ENCODE results near the gene PISD. TPM values are rescaled to one million over a fixed set of nuclear protein-coding genes. Genes with fewer than 3 reads are reported as not detected.

PISD gene
- total and polyA plus RNA-seq, 10 donors = 27.6 to 108 (median 65.0) TPM

DNA sequence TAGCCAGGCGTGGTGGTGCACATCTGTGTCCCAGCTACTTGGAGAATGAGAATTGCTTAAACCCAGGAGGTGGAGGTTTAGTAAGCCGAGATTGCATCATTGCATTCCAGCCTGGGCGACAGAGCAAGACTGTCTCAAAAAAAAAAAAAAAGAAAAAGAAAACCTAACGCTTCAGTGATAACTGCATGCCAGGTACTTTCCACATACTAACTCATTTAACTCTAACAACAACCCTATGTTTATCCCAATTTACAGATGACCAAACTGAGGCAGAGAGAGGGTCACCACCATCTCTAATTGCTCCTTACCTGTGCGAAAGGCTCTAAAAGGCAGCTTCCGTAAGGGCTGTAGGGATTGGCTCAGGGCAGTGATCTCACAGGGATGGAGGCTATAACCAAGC, 11.6 kb downstream of the PISD start:
- intact Hi-C loops (cut with DNase I; ENCODE audit: low total_unique reads) = no loop called here
- Histone ChIP-seq H3K4me3 (no peak overlapping the region), H3K27ac (peak overlapping the region in 1 of 8 donors; percentile 11), H3K36me3 (peaks cover 0 to 53% (median 32%) of the 10 kb centered on the region in 6 donors), H3K9me3 (no peaks in the 10 kb centered on the region), H3K27me3 (replicated peaks in 1 of 7) (no peaks in the 10 kb centered on the region), H3K4me1 (peaks cover 3 to 60% (median 27%) of the 10 kb centered on the region in 6 donors)
- TF ChIP-seq, protein P1, sequence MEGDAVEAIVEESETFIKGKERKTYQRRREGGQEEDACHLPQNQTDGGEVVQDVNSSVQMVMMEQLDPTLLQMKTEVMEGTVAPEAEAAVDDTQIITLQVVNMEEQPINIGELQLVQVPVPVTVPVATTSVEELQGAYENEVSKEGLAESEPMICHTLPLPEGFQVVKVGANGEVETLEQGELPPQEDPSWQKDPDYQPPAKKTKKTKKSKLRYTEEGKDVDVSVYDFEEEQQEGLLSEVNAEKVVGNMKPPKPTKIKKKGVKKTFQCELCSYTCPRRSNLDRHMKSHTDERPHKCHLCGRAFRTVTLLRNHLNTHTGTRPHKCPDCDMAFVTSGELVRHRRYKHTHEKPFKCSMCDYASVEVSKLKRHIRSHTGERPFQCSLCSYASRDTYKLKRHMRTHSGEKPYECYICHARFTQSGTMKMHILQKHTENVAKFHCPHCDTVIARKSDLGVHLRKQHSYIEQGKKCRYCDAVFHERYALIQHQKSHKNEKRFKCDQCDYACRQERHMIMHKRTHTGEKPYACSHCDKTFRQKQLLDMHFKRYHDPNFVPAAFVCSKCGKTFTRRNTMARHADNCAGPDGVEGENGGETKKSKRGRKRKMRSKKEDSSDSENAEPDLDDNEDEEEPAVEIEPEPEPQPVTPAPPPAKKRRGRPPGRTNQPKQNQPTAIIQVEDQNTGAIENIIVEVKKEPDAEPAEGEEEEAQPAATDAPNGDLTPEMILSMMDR (IDR thresholded peaks at IDR 0.05 in 8 of 11, conservative IDR thresholded peaks at IDR 0.05 in 3 of 11) = no peak
- WGBS, 5 donors = 57 to 77% (median 65%) methylated on average over 6 of the region's 6 CpGs
- DNase-seq = no peak

DNA sequence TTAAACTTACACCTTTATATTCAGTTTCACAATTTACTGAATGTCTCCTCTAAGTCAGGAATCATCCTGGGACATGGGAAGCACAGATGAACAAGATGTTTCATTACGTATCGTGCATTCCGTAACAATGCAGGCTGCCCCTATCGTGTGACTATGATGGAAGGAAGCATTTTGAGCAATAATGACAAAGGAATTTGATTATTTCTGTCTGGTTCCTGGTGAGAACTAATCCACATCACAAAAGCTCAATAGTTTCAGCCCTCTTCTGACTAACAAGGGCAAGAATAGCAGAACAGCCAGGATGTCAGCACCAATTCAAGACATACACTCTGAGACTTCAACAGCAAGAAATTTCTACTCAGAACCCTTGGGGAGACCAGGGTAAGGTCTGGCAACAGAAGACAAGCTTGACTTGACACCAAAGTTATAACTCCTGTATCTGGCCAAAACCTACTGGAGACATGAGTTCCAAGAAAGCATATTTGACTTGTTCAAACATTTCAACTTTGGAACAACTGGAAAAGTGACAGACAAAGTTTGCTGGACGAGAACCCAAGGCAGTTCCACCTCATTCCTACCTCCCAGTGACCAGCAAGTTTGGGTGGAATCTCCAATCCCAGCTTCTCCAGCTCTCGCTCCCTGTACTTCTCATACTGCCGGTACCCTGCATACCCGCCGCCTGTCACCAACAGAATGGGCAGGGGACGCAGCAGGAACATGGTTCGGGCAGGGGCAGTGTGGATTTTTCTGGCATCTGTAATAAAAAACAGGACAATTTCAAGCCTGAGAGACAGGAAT, 14.3 kb downstream of the PISD start:
- Histone ChIP-seq H3K36me3 (peaks cover 0 to 70% (median 32%) of the 10 kb centered on the region in 6 donors), H3K4me1 (peaks cover under 1 to 49% (median 22%) of the 10 kb centered on the region in 6 donors), H3K9me3 (no peaks in the 10 kb centered on the region), H3K4me3 (no peak overlapping the region), H3K27ac (no peak overlapping the region), H3K27me3 (replicated peaks in 1 of 7) (no peaks in the 10 kb centered on the region)
- DNase-seq = no peak
- WGBS, 5 donors = 86 to 91% (median 88%) methylated on average over 11 of the region's 11 CpGs
- intact Hi-C loops (cut with DNase I; ENCODE audit: low total_unique reads) = no loop called here
- TF ChIP-seq, protein P1 (IDR thresholded peaks at IDR 0.05 in 8 of 11, conservative IDR thresholded peaks at IDR 0.05 in 3 of 11) = no peak
- TF ChIP-seq POLR2AphosphoS5 (IDR thresholded peaks at IDR 0.05) = no peak
- TF ChIP-seq POLR2A (IDR thresholded peaks at IDR 0.05) = no peak

DNA sequence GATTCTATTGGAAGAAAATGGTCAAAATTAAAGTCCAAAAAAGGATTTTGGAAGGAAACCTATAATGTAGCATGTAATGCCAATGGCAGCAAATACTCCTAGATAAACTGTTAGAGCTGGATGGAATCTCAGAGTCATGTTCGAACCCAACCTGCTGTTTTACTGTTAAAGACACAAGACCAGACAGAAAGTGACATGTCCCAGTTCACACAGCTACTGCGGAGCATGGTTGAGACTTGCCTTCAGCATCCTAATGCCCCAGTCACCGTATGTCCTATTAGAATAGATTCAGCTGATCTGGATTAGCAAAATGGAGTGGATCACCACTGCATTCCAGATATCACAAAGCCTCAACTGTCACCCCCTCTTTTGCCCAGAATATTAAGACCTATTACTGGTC, 14.9 kb downstream of the PISD start:
- intact Hi-C loops (cut with DNase I; ENCODE audit: low total_unique reads) = no loop called here
- Histone ChIP-seq H3K9me3 (no peaks in the 10 kb centered on the region), H3K27ac (peak overlapping the region in 1 of 8 donors; percentile 34), H3K27me3 (replicated peaks in 1 of 7) (no peaks in the 10 kb centered on the region), H3K4me1 (peaks cover 0 to 49% (median 20%) of the 10 kb centered on the region in 6 donors), H3K36me3 (peaks cover 0 to 74% (median 32%) of the 10 kb centered on the region in 6 donors), H3K4me3 (no peak overlapping the region)
- TF ChIP-seq POLR2A (IDR thresholded peaks at IDR 0.05) (no peak), POLR2AphosphoS5 (IDR thresholded peaks at IDR 0.05) (no peak)
- TF ChIP-seq, protein P1 (IDR thresholded peaks at IDR 0.05 in 8 of 11, conservative IDR thresholded peaks at IDR 0.05 in 3 of 11) = no peak
- WGBS, 5 donors = 93 to 99% (median 96%) methylated on average over 3 of the region's 3 CpGs
- DNase-seq = no peak

DNA sequence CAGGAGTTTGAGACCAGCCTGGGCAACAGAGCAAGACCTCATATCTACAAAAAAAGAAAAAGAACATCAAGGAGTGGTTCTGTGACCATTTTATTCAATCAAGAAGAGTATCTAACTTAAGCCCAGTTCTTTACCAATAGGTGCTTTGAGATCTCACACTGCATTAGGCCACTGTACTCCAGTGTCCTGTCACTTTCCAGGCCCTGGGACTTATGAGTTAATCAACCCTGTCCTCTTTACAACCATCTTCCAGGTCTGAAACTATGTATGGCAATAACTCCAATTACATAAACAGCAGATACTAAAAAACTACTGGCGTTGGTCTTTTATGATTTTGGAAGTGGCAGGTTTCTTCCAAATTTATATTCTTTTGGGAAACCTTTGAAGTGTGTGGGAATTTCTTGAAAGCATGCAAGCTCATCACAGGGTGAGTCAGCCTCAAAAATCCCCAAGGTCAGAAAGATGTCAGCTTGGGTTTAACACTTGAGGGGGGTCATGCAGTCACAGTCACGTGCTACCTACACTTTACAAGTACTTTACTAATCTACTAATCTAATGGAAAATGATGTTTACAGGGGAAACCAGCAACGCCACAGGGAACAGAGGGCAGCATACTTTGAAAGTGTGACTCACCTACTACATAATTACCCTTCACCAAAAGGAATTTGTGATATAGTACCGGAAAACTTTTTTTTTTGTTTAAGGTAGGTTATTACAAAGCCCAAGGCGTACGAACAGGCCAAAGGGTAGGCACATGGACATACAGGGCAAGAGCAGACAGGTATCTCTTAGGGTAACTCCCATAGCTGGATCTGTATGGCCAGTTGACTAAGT, 15.6 kb downstream of the PISD start:
- Histone ChIP-seq H3K4me3 (no peak overlapping the region), H3K4me1 (peaks cover 0 to 50% (median 19%) of the 10 kb centered on the region in 6 donors), H3K27ac (peak overlapping the region in 3 of 8 donors; percentile 8 to 34 (median 24)), H3K36me3 (peaks cover 0 to 80% (median 32%) of the 10 kb centered on the region in 6 donors), H3K27me3 (replicated peaks in 1 of 7) (no peaks in the 10 kb centered on the region), H3K9me3 (no peaks in the 10 kb centered on the region)
- TF ChIP-seq POLR2AphosphoS5 (IDR thresholded peaks at IDR 0.05) (no peak), POLR2A (IDR thresholded peaks at IDR 0.05) (no peak)
- TF ChIP-seq, protein P1 (IDR thresholded peaks at IDR 0.05 in 8 of 11, conservative IDR thresholded peaks at IDR 0.05 in 3 of 11) = no peak
- intact Hi-C loops (cut with DNase I; ENCODE audit: low total_unique reads) = no loop called here
- WGBS, 5 donors = 54 to 77% (median 71%) methylated on average over 6 of the region's 6 CpGs
- no peak for DNase-seq
